HepG2 (cell line): ENCODE results near the gene KLHDC1. TPM values are rescaled to one million over a fixed set of nuclear protein-coding genes. Genes with fewer than 3 reads are reported as not detected.

Experiments
- GATA4 ChIP-seq: sonication (generic); IDR thresholded peaks from 2 replicates; pipeline ENCODE4 v1.6.1; 2016; ENCODE audit warnings: antibody characterized with exemption, low read depth, borderline replicate concordance
- JARID2 ChIP-seq: sonication (generic); formaldehyde crosslinking; IDR thresholded peaks from 2 replicates; pipeline ENCODE4 v1.8.1; 2023; ENCODE audit warnings: missing genetic modification reagents, inconsistent platforms; ENCODE audit not compliant: insufficient replicate concordance
- MIER2 ChIP-seq: IDR thresholded peaks from 2 replicates; pipeline ENCODE4 v1.6.1; 2016; ENCODE audit warnings: missing biosample characterization, missing genetic modification reagents
- MZF1 ChIP-seq: sonication (generic); formaldehyde crosslinking; IDR thresholded peaks from 2 replicates; pipeline ENCODE4 v1.8.1; 2023; ENCODE audit warnings: mild to moderate bottlenecking, missing genetic modification reagents, borderline replicate concordance
- NAIF1 ChIP-seq: sonication (generic); formaldehyde crosslinking; IDR thresholded peaks from 2 replicates; pipeline ENCODE4 v1.5.0; 2020; ENCODE audit warnings: mild to moderate bottlenecking, missing genetic modification reagents, borderline replicate concordance
- RXRA ChIP-seq: sonication (generic); formaldehyde crosslinking; IDR thresholded peaks from 2 replicates; pipeline ENCODE4 v1.5.1; 2020; ENCODE audit warnings: missing genetic modification reagents
- SAP130 ChIP-seq: IDR thresholded peaks from 2 replicates; pipeline ENCODE4 v1.6.1; 2016; ENCODE audit warnings: low read depth
- SIX1 ChIP-seq: sonication (generic); formaldehyde crosslinking; IDR thresholded peaks from 2 replicates; pipeline ENCODE4 v1.4.0; 2020; ENCODE audit warnings: missing genetic modification reagents, borderline replicate concordance
- SIX4 ChIP-seq: sonication (generic); formaldehyde crosslinking; IDR thresholded peaks from 2 replicates; pipeline ENCODE4 v1.4.0; 2020; ENCODE audit warnings: missing genetic modification reagents
- SP1 ChIP-seq, 2 experiments: fragments of 450-650 bp in 1 of 2; sonication (generic) in 1 of 2; formaldehyde crosslinking in 1 of 2; IDR thresholded peaks; 2 replicates each; pipeline versions ENCODE4 v1.4.0 to v1.6.1; 2016 to 2020; ENCODE audit warnings: missing genetic modification reagents in 1 of 2
- TBX3 ChIP-seq: fragments of 450-650 bp; IDR thresholded peaks from 2 replicates; pipeline ENCODE4 v1.6.1; 2017; ENCODE audit warnings: antibody characterized with exemption, mild to moderate bottlenecking, inconsistent platforms, borderline replicate concordance
- WIZ ChIP-seq: sonication (generic); formaldehyde crosslinking; IDR thresholded peaks from 2 replicates; pipeline ENCODE4 v1.5.1; 2020; ENCODE audit warnings: mild to moderate bottlenecking, missing genetic modification reagents
- ZMYM4 ChIP-seq: sonication (generic); formaldehyde crosslinking; IDR thresholded peaks from 2 replicates; pipeline ENCODE4 v1.8.1; 2023; ENCODE audit warnings: mild to moderate bottlenecking, missing genetic modification reagents
- ZNF124 ChIP-seq: sonication (generic); formaldehyde crosslinking; IDR thresholded peaks from 2 replicates; pipeline ENCODE4 v1.4.0; 2020; ENCODE audit warnings: missing genetic modification reagents
- ZNF225 ChIP-seq: sonication (generic); formaldehyde crosslinking; IDR thresholded peaks from 2 replicates; pipeline ENCODE4 v1.4.0; 2020; ENCODE audit warnings: mild to moderate bottlenecking, missing genetic modification reagents
- ZNF251 ChIP-seq: sonication (generic); formaldehyde crosslinking; IDR thresholded peaks from 2 replicates; pipeline ENCODE4 v1.9.0; 2021; ENCODE audit warnings: mild to moderate bottlenecking, missing genetic modification reagents
- ZNF761 ChIP-seq: sonication (generic); formaldehyde crosslinking; conservative IDR thresholded peaks from 2 replicates; pipeline ENCODE4 v1.4.0; 2020; ENCODE audit warnings: mild to moderate bottlenecking, missing genetic modification reagents
- polyA plus RNA-seq, 8 experiments: library from polyadenylated mRNA; depleted of rRNA in 3 of 8; stranded (reverse) in 7 of 8; unstranded in 1 of 8; fragments of >200 nt; fragmentation: Illumina TruSeq in 4 of 8; extraction: Trizol in 4 of 8; gene quantifications; 2 replicates each; pipeline versions ENCODE4 v1.2.1 to v1.2.3, GENCODE V29; 2011 to 2016; ENCODE audit warnings: low read depth in 4 of 8, missing spikeins in 1 of 8, mixed read lengths in 1 of 8; ENCODE audit not compliant: insufficient read depth in 1 of 8
- total RNA-seq, 5 experiments: library from RNA; depleted of rRNA; stranded (reverse); fragments of >200 nt; fragmentation: Illumina TruSeq; extraction: Trizol; gene quantifications; 2 replicates each; pipeline ENCODE4 v1.2.3, GENCODE V29; 2016; ENCODE audit warnings: low read depth in 1 of 5
- TF ChIP-seq, protein P1 (sequence below): sonication (generic); formaldehyde crosslinking; IDR thresholded peaks from 2 replicates; pipeline ENCODE4 v1.4.0; 2020; ENCODE audit warnings: low read depth, missing genetic modification reagents
- TF ChIP-seq, protein P2 (sequence below): sonication (generic); formaldehyde crosslinking; IDR thresholded peaks from 2 replicates; pipeline ENCODE4 v1.4.0; 2020; ENCODE audit warnings: missing genetic modification reagents
- TF ChIP-seq, protein P3 (sequence below): IDR thresholded peaks from 2 replicates; pipeline ENCODE4 v1.4.0; 2020; ENCODE audit warnings: mild to moderate bottlenecking, missing genetic modification reagents

KLHDC1 gene
- total and polyA plus RNA-seq, 2 of the 13 experiments (the other 11 are each of a cell fraction or from before 2014, with no cell fraction given), result 0.11 TPM; not detected in 1

DNA sequence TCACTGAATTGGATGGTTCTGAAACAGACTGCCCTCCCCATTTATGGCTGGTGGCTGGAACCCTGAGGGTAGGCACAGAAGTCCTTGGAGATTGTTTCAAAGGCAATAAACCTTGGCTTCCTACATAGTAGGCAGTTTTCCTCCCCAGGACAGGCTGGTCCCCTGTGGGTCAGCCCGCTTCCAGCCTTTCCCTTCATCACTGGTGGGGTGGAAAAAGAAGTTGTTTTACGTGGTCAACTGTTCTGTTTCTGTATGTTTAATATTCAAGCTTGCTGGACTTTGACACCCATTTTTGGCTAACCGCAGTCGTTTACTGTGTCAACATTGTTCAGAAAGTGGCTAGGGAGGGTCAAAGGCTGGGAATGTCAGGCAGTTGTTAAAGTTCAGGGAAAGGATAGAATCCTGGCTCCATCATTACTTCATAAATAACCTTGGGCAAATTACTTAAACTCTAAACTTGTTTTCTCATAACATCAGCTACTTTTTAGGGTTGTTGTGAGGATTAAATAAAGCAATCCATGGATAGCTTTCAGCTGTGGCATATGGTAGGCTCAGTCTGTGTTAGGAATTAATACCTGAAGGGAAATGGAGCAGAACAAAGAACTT lies 77.4 kb downstream of the KLHDC1 start (continued):
- TF ChIP-seq, protein P1, sequence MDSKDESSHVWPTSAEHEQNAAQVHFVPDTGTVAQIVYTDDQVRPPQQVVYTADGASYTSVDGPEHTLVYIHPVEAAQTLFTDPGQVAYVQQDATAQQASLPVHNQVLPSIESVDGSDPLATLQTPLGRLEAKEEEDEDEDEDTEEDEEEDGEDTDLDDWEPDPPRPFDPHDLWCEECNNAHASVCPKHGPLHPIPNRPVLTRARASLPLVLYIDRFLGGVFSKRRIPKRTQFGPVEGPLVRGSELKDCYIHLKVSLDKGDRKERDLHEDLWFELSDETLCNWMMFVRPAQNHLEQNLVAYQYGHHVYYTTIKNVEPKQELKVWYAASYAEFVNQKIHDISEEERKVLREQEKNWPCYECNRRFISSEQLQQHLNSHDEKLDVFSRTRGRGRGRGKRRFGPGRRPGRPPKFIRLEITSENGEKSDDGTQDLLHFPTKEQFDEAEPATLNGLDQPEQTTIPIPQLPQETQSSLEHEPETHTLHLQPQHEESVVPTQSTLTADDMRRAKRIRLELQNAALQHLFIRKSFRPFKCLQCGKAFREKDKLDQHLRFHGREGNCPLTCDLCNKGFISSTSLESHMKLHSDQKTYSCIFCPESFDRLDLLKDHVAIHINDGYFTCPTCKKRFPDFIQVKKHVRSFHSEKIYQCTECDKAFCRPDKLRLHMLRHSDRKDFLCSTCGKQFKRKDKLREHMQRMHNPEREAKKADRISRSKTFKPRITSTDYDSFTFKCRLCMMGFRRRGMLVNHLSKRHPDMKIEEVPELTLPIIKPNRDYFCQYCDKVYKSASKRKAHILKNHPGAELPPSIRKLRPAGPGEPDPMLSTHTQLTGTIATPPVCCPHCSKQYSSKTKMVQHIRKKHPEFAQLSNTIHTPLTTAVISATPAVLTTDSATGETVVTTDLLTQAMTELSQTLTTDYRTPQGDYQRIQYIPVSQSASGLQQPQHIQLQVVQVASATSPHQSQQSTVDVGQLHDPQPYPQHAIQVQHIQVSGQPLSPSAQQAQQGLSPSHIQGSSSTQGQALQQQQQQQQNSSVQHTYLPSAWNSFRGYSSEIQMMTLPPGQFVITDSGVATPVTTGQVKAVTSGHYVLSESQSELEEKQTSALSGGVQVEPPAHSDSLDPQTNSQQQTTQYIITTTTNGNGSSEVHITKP, result peak; percentile 27; the same call in 1 of the 2 replicates
- TF ChIP-seq TBX3 (peak; percentile 76; the same call in 1 of the 2 replicates), ZNF225 (no peak), SIX1 (CRISPR knock-in tag) (peak; percentile 31; the same call in 1 of the 2 replicates), SIX4 (CRISPR knock-in tag) (peak; percentile 59; the same call in 1 of the 2 replicates), ZNF124 (CRISPR knock-in tag) (peak; percentile 84), JARID2 (CRISPR knock-in tag) (no peak), MZF1 (CRISPR knock-in tag) (no peak), ZNF251 (CRISPR knock-in tag) (no peak), ZNF761 (CRISPR knock-in tag) (0 out of 2 replicates have a peak, but pooled peaks have one; percentile 22), GATA4 (0 out of 2 replicates have a peak, but pooled peaks have one; percentile 67), ZMYM4 (CRISPR knock-in tag) (peak; percentile 72), RXRA (CRISPR knock-in tag) (peak; percentile 88; the same call in 1 of the 2 replicates), WIZ (CRISPR knock-in tag) (peak; percentile 18; the same call in 1 of the 2 replicates), SAP130 (CRISPR knock-in tag) (peak; percentile 94), MIER2 (CRISPR knock-in tag) (0 out of 2 replicates have a peak, but pooled peaks have one; percentile 20), SP1 (IDR thresholded peaks at IDR 0.05) (no peak), SP1 (CRISPR knock-in tag; IDR thresholded peaks at IDR 0.05) (peak; percentile 25; the same call in 1 of the 2 replicates), NAIF1 (no peak)
- TF ChIP-seq, protein P2, sequence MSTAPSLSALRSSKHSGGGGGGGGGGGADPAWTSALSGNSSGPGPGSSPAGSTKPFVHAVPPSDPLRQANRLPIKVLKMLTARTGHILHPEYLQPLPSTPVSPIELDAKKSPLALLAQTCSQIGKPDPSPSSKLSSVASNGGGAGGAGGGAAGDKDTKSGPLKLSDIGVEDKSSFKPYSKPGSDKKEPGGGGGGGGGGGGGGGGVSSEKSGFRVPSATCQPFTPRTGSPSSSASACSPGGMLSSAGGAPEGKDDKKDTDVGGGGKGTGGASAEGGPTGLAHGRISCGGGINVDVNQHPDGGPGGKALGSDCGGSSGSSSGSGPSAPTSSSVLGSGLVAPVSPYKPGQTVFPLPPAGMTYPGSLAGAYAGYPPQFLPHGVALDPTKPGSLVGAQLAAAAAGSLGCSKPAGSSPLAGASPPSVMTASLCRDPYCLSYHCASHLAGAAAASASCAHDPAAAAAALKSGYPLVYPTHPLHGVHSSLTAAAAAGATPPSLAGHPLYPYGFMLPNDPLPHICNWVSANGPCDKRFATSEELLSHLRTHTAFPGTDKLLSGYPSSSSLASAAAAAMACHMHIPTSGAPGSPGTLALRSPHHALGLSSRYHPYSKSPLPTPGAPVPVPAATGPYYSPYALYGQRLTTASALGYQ (CRISPR knock-in tag), result peak; percentile 86; the same call in 1 of the 2 replicates
- TF ChIP-seq, protein P3, sequence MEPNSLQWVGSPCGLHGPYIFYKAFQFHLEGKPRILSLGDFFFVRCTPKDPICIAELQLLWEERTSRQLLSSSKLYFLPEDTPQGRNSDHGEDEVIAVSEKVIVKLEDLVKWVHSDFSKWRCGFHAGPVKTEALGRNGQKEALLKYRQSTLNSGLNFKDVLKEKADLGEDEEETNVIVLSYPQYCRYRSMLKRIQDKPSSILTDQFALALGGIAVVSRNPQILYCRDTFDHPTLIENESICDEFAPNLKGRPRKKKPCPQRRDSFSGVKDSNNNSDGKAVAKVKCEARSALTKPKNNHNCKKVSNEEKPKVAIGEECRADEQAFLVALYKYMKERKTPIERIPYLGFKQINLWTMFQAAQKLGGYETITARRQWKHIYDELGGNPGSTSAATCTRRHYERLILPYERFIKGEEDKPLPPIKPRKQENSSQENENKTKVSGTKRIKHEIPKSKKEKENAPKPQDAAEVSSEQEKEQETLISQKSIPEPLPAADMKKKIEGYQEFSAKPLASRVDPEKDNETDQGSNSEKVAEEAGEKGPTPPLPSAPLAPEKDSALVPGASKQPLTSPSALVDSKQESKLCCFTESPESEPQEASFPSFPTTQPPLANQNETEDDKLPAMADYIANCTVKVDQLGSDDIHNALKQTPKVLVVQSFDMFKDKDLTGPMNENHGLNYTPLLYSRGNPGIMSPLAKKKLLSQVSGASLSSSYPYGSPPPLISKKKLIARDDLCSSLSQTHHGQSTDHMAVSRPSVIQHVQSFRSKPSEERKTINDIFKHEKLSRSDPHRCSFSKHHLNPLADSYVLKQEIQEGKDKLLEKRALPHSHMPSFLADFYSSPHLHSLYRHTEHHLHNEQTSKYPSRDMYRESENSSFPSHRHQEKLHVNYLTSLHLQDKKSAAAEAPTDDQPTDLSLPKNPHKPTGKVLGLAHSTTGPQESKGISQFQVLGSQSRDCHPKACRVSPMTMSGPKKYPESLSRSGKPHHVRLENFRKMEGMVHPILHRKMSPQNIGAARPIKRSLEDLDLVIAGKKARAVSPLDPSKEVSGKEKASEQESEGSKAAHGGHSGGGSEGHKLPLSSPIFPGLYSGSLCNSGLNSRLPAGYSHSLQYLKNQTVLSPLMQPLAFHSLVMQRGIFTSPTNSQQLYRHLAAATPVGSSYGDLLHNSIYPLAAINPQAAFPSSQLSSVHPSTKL, result peak; percentile 92
